Astrocyte (in vitro differentiated cells and primary cell): ENCODE results near the gene ZFR. TPM values are rescaled to one million over a fixed set of nuclear protein-coding genes. Genes with fewer than 3 reads are reported as not detected.

Experiments used
- DNase-seq: peaks from one replicate; pipeline ENCODE4 v3.0.0-alpha.2; 2010; ENCODE audit warnings: low read depth
- FAIRE-seq: peaks from 2 replicates; lab custom pipeline; 2011; peaks lifted over from hg19 to GRCh38; lab: Jason Lieb, UNC
- H2AFZ ChIP-seq: 2 replicates; pipeline ENCODE4 v1.6.0; 2012; ENCODE audit warnings: low read depth, low read length, inconsistent platforms
- H3K27ac ChIP-seq: 2 replicates; pipeline ENCODE4 v1.5.1; 2011; ENCODE audit warnings: low read depth, low read length, inconsistent platforms
- H3K27me3 ChIP-seq: 2 replicates; pipeline ENCODE4 v1.6.0; 2011; ENCODE audit warnings: low read length, inconsistent platforms; ENCODE audit not compliant: insufficient read depth
- H3K36me3 ChIP-seq: 2 replicates; pipeline ENCODE4 v1.5.1; 2011; ENCODE audit warnings: low read length, inconsistent platforms; ENCODE audit not compliant: insufficient read depth
- H3K4me1 ChIP-seq: 2 replicates; pipeline ENCODE4 v1.5.1; 2011; ENCODE audit warnings: low read length, inconsistent platforms; ENCODE audit not compliant: insufficient read depth
- H3K4me2 ChIP-seq: 2 replicates; pipeline ENCODE4 v1.6.0; 2012; ENCODE audit warnings: low read length, inconsistent platforms
- H3K4me3 ChIP-seq: 2 replicates; pipeline ENCODE4 v1.5.1; 2011; ENCODE audit warnings: low read depth, mild to moderate bottlenecking, low read length, inconsistent platforms; ENCODE audit not compliant: insufficient read depth
- H3K79me2 ChIP-seq: 2 replicates; pipeline ENCODE4 v1.6.0; 2012; ENCODE audit warnings: mild to moderate bottlenecking, low read length, inconsistent platforms; ENCODE audit not compliant: insufficient read depth
- H3K9ac ChIP-seq: 2 replicates; pipeline ENCODE4 v1.6.0; 2012; ENCODE audit warnings: mild to moderate bottlenecking, low read length, inconsistent platforms
- H3K9me3 ChIP-seq: 2 replicates; pipeline ENCODE4 v1.5.1; 2012; ENCODE audit warnings: low read depth, mild to moderate bottlenecking, low read length, inconsistent platforms; ENCODE audit not compliant: insufficient read depth
- H4K20me1 ChIP-seq: 2 replicates; pipeline ENCODE4 v1.6.0; 2012; ENCODE audit warnings: low read length, inconsistent platforms; ENCODE audit not compliant: insufficient read depth
- H3K27ac Mint-ChIP-seq: one replicate; pipeline ENCODE4 v1.8.0; 2021; ENCODE audit warnings: mild to moderate bottlenecking, mixed read lengths; ENCODE audit not compliant: unreplicated experiment
- H3K27me3 Mint-ChIP-seq: one replicate; pipeline ENCODE4 v1.8.0; 2021; ENCODE audit warnings: low read depth, mixed read lengths; ENCODE audit not compliant: unreplicated experiment
- H3K36me3 Mint-ChIP-seq: one replicate; pipeline ENCODE4 v1.8.0; 2021; ENCODE audit warnings: low read depth, mixed read lengths; ENCODE audit not compliant: unreplicated experiment
- H3K4me1 Mint-ChIP-seq: one replicate; pipeline ENCODE4 v1.8.0; 2021; ENCODE audit warnings: low read depth, mixed read lengths; ENCODE audit not compliant: unreplicated experiment
- H3K4me3 Mint-ChIP-seq: one replicate; pipeline ENCODE4 v1.8.0; 2021; ENCODE audit warnings: mild to moderate bottlenecking, moderate library complexity, mixed read lengths; ENCODE audit not compliant: unreplicated experiment
- H3K9me3 Mint-ChIP-seq: one replicate; pipeline ENCODE4 v1.8.0; 2021; ENCODE audit warnings: mild to moderate bottlenecking, mixed read lengths; ENCODE audit not compliant: unreplicated experiment
- CTCF ChIP-seq: IDR thresholded peaks from 2 replicates; pipeline ENCODE4 v1.5.1; 2011; ENCODE audit warnings: low read depth, mild to moderate bottlenecking, inconsistent platforms, low read length, moderate library complexity; ENCODE audit not compliant: insufficient read depth
- EZH2 ChIP-seq: IDR thresholded peaks from 2 replicates; pipeline ENCODE4 v1.6.1; 2012; ENCODE audit warnings: mild to moderate bottlenecking, low read length, inconsistent platforms; ENCODE audit not compliant: insufficient read depth
- total RNA-seq: library from RNA; stranded (reverse); gene quantifications from 2 replicates; pipeline ENCODE4 v1.2.1, GENCODE V29; 2021

Gene ZFR
- total RNA-seq, 1 donor from 2014 or later: 68.4 TPM

- Histone ChIP-seq H3K27ac (no peak overlapping the region), H3K36me3 (no peaks in the 10 kb centered on the region), H2AFZ (no peak overlapping the region), H3K79me2 (no peaks in the 10 kb centered on the region), H3K27me3 (no peaks in the 10 kb centered on the region), H4K20me1 (no peaks in the 10 kb centered on the region), H3K4me3 (no peak overlapping the region), H3K4me2 (no peak overlapping the region), H3K9me3 (peaks cover 9% of the 10 kb centered on the region), H3K4me1 (no peaks in the 10 kb centered on the region), H3K9ac (no peak overlapping the region)
- Mint-ChIP-seq H3K4me1 (no peaks in the 10 kb centered on the region), H3K36me3 (peaks cover 11% of the 10 kb centered on the region), H3K27me3 (no peaks in the 10 kb centered on the region), H3K27ac (no peak overlapping the region), H3K4me3 (no peak overlapping the region), H3K9me3 (peaks cover 30% of the 10 kb centered on the region)
- no peak for DNase-seq
- FAIRE-seq: no peak
- TF ChIP-seq CTCF (no peak), EZH2 (no peak)
Measured at GRCh38 chr5:32343058-32343672, 101.4 kb downstream of the ZFR start.

- Histone ChIP-seq H3K27ac (no peak overlapping the region), H3K4me3 (no peak overlapping the region), H3K4me1 (no peaks in the 10 kb centered on the region), H3K79me2 (no peaks in the 10 kb centered on the region), H3K9ac (no peak overlapping the region), H2AFZ (no peak overlapping the region), H3K36me3 (no peaks in the 10 kb centered on the region), H3K9me3 (peaks cover 9% of the 10 kb centered on the region), H3K27me3 (no peaks in the 10 kb centered on the region), H4K20me1 (no peaks in the 10 kb centered on the region), H3K4me2 (no peak overlapping the region)
- Mint-ChIP-seq H3K27me3 (no peaks in the 10 kb centered on the region), H3K4me3 (no peak overlapping the region), H3K9me3 (peaks cover 31% of the 10 kb centered on the region), H3K36me3 (peaks cover 13% of the 10 kb centered on the region), H3K27ac (no peak overlapping the region), H3K4me1 (no peaks in the 10 kb centered on the region)
- no peak for DNase-seq
- TF ChIP-seq CTCF: no peak
- no peak for TF ChIP-seq EZH2
- FAIRE-seq: no peak
Measured at GRCh38 chr5:32342656-32343055, 101.9 kb downstream of the ZFR start.

GRCh38 chr5:32339878-32340277 is 104.7 kb downstream of the ZFR start:
- Histone ChIP-seq H3K79me2 (no peaks in the 10 kb centered on the region), H3K9me3 (peaks cover 9% of the 10 kb centered on the region), H3K4me2 (no peak overlapping the region), H3K27me3 (no peaks in the 10 kb centered on the region), H3K36me3 (no peaks in the 10 kb centered on the region), H3K4me3 (no peak overlapping the region), H3K4me1 (no peaks in the 10 kb centered on the region), H4K20me1 (no peaks in the 10 kb centered on the region), H3K9ac (no peak overlapping the region), H3K27ac (no peak overlapping the region), H2AFZ (no peak overlapping the region)
- peaks cover 12% of the 10 kb centered on the region for H3K36me3 Mint-ChIP-seq
- no peaks in the 10 kb centered on the region for H3K27me3 Mint-ChIP-seq
- DNase-seq (no peak), FAIRE-seq (no peak)
- H3K4me1 Mint-ChIP-seq: no peaks in the 10 kb centered on the region
- H3K4me3 Mint-ChIP-seq: no peak overlapping the region
- no peak overlapping the region for H3K27ac Mint-ChIP-seq
- TF ChIP-seq EZH2 (no peak), CTCF (no peak)
- peaks cover 33% of the 10 kb centered on the region for H3K9me3 Mint-ChIP-seq
